HEK293 (cell line): ENCODE results near the gene PLK5.

Experiments
- CTCF ChIA-PET: fragments of 350-600 bp; formaldehyde crosslinking; extraction: SDS; loops from one replicate; lab custom pipeline; 2021; ENCODE audit warnings: antibody characterized with exemption; lab: Yijun Ruan, JAX
- POLR2A ChIA-PET: fragments of 300-600 bp; formaldehyde crosslinking; extraction: SDS; loops from one replicate; lab custom pipeline; 2020; ENCODE audit warnings: antibody characterized with exemption, inconsistent platforms; lab: Yijun Ruan, JAX
- H3K27ac ChIP-seq: fragments of 200-500 bp; sonication (Bioruptor generic); 2 replicates; pipeline ENCODE4 v1.5.1; 2014; ENCODE audit warnings: low read depth, low read length, control low read depth, inconsistent platforms; ENCODE audit errors: extremely low read depth
- H3K36me3 ChIP-seq, 2 experiments: fragments of 200-500 bp in 1 of 2; sonication (Bioruptor generic) in 1 of 2; 1 replicate in 1 of 2; 2 replicates in 1 of 2; pipeline ENCODE4 v1.5.1; 2014 to 2017; ENCODE audit warnings: inconsistent platforms in 2 of 2, low read length in 2 of 2; ENCODE audit not compliant: control insufficient read depth in 2 of 2, insufficient read depth in 1 of 2
- H3K4me1 ChIP-seq: fragments of 200-500 bp; sonication (Bioruptor generic); 2 replicates; pipeline ENCODE4 v1.5.1; 2014; ENCODE audit warnings: mild to moderate bottlenecking, low read length, inconsistent platforms; ENCODE audit not compliant: control insufficient read depth, insufficient read depth
- H3K4me3 ChIP-seq: 2 replicates; pipeline ENCODE4 v1.5.1; 2011; ENCODE audit warnings: low read depth, mild to moderate bottlenecking, control low read depth, low read length, moderate library complexity
- H3K9me3 ChIP-seq: fragments of 200-500 bp; sonication (Bioruptor generic); 2 replicates; pipeline ENCODE4 v1.5.1; 2014; ENCODE audit warnings: low read depth, low read length, inconsistent platforms; ENCODE audit not compliant: control insufficient read depth, insufficient read depth
- EGR2 ChIP-seq: fragments of 450-650 bp; formaldehyde crosslinking; IDR thresholded peaks from 2 replicates; pipeline ENCODE4 v1.5.1; 2016; ENCODE audit warnings: low read depth, missing biosample characterization, missing genetic modification characterization
- SP3 ChIP-seq: fragments of 450-650 bp; formaldehyde crosslinking; IDR thresholded peaks from 2 replicates; pipeline ENCODE4 v1.5.1; 2016; ENCODE audit warnings: missing biosample characterization, missing genetic modification characterization
- ZBTB17 ChIP-seq: fragments of 450-650 bp; formaldehyde crosslinking; IDR thresholded peaks from 2 replicates; pipeline ENCODE4 v1.5.1; 2016; ENCODE audit warnings: missing biosample characterization, missing genetic modification characterization
- ZBTB7A ChIP-seq: fragments of 450-650 bp; formaldehyde crosslinking; IDR thresholded peaks from 2 replicates; pipeline ENCODE4 v1.5.1; 2016; ENCODE audit warnings: low read depth, missing biosample characterization, missing genetic modification characterization
- ZFHX2 ChIP-seq: fragments of 450-650 bp; formaldehyde crosslinking; conservative IDR thresholded peaks from 2 replicates; pipeline ENCODE4 v1.5.1; 2016; ENCODE audit warnings: missing biosample characterization, missing genetic modification characterization
- ZNF157 ChIP-seq: fragments of 450-650 bp; formaldehyde crosslinking; IDR thresholded peaks from 2 replicates; pipeline ENCODE4 v1.5.1; 2016; ENCODE audit warnings: missing biosample characterization, missing genetic modification characterization
- ZNF19 ChIP-seq: fragments of 450-650 bp; formaldehyde crosslinking; IDR thresholded peaks from 2 replicates; pipeline ENCODE4; 2016; ENCODE audit warnings: missing biosample characterization, missing genetic modification characterization, low read depth
- ZNF623 ChIP-seq: fragments of 450-650 bp; formaldehyde crosslinking; IDR thresholded peaks from 2 replicates; pipeline ENCODE4 v1.5.1; 2016; ENCODE audit warnings: missing biosample characterization, missing genetic modification characterization
- ZNF660 ChIP-seq: fragments of 450-650 bp; IDR thresholded peaks from 2 replicates; pipeline ENCODE4 v1.5.1; 2018; ENCODE audit warnings: missing biosample characterization, mild to moderate bottlenecking, missing genetic modification characterization
- ZNF768 ChIP-seq: fragments of 450-650 bp; formaldehyde crosslinking; IDR thresholded peaks from 2 replicates; pipeline ENCODE4 v1.5.1; 2018; ENCODE audit warnings: missing biosample characterization, mild to moderate bottlenecking, missing genetic modification characterization
- ZNF776 ChIP-seq: fragments of 450-650 bp; formaldehyde crosslinking; IDR thresholded peaks from 2 replicates; pipeline ENCODE4 v1.5.0; 2017; ENCODE audit warnings: missing biosample characterization, missing genetic modification characterization, borderline replicate concordance
- TF ChIP-seq, protein P1 (sequence below): fragments of 450-650 bp; formaldehyde crosslinking; IDR thresholded peaks from 2 replicates; pipeline ENCODE4 v1.5.1; 2016; ENCODE audit warnings: missing biosample characterization, missing genetic modification characterization
- TF ChIP-seq, protein P2 (sequence below): sonication (generic); formaldehyde crosslinking; IDR thresholded peaks from 2 replicates; pipeline ENCODE4 v1.8.1; 2022; ENCODE audit warnings: mild to moderate bottlenecking, moderate library complexity, missing genetic modification reagents
- TF ChIP-seq, protein P3 (sequence below): fragments of 450-650 bp; formaldehyde crosslinking; IDR thresholded peaks from 2 replicates; pipeline ENCODE4 v1.5.1; 2016; ENCODE audit warnings: missing biosample characterization, missing genetic modification characterization
- TF ChIP-seq, protein P4 (sequence below): IDR thresholded peaks from 2 replicates; pipeline ENCODE4 v1.6.1; 2011; ENCODE audit warnings: mild to moderate bottlenecking, low read depth, low read length, borderline replicate concordance
- TF ChIP-seq, protein P5 (sequence below): fragments of 450-650 bp; formaldehyde crosslinking; IDR thresholded peaks from 2 replicates; pipeline ENCODE4 v1.5.1; 2016; ENCODE audit warnings: missing biosample characterization, missing genetic modification characterization
- TF ChIP-seq, protein P6 (sequence below): fragments of 450-650 bp; formaldehyde crosslinking; IDR thresholded peaks from 2 replicates; pipeline ENCODE4 v1.5.1; 2016; ENCODE audit warnings: missing biosample characterization, missing genetic modification characterization

The PLK5 gene

DNA sequence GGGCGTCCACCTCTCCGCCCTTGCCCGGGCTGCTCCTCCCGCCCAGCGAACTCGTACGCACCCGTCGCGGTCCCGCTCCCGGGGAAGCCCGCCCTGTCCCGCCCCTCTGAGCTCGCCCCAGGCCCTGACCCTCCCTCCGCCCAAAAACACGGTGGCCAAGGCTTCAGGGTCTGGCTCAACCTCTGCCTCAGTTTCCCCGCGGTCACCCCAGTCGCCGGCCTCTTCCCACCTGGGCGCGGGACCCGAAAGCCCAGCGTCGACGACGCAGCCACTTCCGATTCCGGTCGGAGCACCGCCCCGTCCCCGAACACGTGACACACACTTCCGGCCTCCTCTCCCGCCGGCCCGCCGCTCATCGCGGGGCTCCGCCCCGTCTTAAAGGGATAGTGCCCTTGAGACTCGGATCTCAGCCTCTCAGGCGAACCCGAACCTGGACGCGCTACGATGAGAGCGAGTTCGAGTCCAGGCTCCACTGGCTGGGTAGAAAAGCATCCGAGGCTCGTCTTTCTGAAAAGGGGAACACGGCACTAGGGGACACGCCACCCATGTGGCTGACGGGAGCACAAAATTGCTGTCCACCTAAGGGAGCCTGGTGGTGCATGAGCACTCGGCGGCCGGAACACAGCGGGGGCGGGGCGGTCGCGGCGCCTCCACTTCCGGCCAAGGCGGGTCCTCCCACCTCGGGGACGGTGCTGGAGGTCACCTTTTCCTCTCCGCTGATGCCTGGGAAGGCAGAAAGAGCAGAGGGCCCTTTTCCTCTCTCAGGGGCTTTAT lies 44.8 kb upstream of the PLK5 start, which contains the start of gene C19orf25 (continued):
- TF ChIP-seq, protein P1, sequence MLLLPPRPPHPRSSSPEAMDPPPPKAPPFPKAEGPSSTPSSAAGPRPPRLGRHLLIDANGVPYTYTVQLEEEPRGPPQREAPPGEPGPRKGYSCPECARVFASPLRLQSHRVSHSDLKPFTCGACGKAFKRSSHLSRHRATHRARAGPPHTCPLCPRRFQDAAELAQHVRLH = peak; percentile 81; the same call in 1 of the 2 replicates
- TF ChIP-seq ZBTB7A (tag by site-specific recombination) (no peak; the same call in 1 of the 2 replicates), ZNF660 (no peak; the same call in 1 of the 2 replicates), ZNF157 (tag by site-specific recombination) (no peak), ZNF623 (no peak), SP3 (tag by site-specific recombination) (peak; percentile 96), ZNF776 (no peak)
- TF ChIP-seq, protein P2, sequence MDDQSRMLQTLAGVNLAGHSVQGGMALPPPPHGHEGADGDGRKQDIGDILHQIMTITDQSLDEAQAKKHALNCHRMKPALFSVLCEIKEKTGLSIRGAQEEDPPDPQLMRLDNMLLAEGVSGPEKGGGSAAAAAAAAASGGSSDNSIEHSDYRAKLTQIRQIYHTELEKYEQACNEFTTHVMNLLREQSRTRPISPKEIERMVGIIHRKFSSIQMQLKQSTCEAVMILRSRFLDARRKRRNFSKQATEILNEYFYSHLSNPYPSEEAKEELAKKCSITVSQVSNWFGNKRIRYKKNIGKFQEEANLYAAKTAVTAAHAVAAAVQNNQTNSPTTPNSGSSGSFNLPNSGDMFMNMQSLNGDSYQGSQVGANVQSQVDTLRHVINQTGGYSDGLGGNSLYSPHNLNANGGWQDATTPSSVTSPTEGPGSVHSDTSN (CRISPR knock-in tag) = peak; percentile 67
- TF ChIP-seq, protein P3, sequence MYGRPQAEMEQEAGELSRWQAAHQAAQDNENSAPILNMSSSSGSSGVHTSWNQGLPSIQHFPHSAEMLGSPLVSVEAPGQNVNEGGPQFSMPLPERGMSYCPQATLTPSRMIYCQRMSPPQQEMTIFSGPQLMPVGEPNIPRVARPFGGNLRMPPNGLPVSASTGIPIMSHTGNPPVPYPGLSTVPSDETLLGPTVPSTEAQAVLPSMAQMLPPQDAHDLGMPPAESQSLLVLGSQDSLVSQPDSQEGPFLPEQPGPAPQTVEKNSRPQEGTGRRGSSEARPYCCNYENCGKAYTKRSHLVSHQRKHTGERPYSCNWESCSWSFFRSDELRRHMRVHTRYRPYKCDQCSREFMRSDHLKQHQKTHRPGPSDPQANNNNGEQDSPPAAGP (tag by site-specific recombination) = peak; percentile 77
- TF ChIP-seq, protein P4, sequence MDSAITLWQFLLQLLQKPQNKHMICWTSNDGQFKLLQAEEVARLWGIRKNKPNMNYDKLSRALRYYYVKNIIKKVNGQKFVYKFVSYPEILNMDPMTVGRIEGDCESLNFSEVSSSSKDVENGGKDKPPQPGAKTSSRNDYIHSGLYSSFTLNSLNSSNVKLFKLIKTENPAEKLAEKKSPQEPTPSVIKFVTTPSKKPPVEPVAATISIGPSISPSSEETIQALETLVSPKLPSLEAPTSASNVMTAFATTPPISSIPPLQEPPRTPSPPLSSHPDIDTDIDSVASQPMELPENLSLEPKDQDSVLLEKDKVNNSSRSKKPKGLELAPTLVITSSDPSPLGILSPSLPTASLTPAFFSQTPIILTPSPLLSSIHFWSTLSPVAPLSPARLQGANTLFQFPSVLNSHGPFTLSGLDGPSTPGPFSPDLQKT = peak; percentile 89

DNA sequence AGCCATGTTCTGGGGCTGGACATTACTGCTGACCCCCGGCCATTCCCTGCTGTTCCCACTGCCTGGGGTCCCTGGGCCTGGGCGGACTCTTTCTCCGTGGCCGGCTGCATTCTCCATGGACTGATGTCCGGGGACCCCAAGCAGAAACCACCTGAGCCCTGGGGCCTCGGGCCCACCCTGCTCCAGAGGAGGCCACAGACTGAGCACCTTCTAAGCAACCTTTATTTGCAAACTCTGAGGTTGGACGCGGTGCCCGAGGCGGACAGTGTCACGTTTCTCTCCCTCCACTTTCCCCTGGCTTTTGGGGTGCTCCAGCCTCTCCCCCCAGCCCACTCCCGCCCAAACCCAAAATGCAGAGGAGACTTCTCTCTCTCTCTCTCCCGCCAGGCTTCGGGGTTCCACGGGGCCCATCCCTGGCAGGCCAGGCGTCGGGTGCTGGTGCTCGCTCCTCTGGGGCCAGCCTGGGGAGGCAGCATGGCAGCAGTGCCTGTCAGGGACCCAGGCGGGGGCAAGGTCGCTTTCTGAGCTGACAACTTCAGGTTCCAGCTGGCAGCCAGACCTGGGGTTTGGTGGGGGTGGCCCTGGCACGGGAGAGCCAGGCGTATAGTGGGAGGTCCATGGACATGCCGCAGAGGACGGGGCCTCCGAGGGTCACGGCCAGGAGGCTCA lies 42.5 kb upstream of the PLK5 start:
- no peaks in the 10 kb centered on the region for H3K4me1 ChIP-seq
- no peak for TF ChIP-seq ZNF768 (tag by site-specific recombination)
- TF ChIP-seq, protein P5, sequence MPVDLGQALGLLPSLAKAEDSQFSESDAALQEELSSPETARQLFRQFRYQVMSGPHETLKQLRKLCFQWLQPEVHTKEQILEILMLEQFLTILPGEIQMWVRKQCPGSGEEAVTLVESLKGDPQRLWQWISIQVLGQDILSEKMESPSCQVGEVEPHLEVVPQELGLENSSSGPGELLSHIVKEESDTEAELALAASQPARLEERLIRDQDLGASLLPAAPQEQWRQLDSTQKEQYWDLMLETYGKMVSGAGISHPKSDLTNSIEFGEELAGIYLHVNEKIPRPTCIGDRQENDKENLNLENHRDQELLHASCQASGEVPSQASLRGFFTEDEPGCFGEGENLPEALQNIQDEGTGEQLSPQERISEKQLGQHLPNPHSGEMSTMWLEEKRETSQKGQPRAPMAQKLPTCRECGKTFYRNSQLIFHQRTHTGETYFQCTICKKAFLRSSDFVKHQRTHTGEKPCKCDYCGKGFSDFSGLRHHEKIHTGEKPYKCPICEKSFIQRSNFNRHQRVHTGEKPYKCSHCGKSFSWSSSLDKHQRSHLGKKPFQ (tag by site-specific recombination) = no peak
- TF ChIP-seq, protein P6, sequence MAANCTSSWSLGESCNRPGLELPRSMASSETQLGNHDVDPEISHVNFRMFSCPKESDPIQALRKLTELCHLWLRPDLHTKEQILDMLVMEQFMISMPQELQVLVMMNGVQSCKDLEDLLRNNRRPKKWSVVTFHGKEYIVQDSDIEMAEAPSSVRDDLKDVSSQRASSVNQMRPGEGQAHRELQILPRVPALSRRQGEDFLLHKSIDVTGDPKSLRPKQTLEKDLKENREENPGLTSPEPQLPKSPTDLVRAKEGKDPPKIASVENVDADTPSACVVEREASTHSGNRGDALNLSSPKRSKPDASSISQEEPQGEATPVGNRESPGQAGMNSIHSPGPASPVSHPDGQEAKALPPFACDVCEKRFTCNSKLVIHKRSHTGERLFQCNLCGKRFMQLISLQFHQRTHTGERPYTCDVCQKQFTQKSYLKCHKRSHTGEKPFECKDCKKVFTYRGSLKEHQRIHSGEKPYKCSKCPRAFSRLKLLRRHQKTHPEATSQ = no peak
- TF ChIP-seq ZBTB17 = no peak
- ChIA-PET POLR2A (no interaction called here), CTCF (no interaction called here)
- H3K36me3 ChIP-seq = peaks cover 4 to 9% of the 10 kb centered on the region in 2 experiments; a peak in 2 of 3 replicates
- H3K4me3 ChIP-seq = no peak overlapping the region
- H3K27ac ChIP-seq = no peak overlapping the region
- no peaks in the 10 kb centered on the region for H3K9me3 ChIP-seq

DNA sequence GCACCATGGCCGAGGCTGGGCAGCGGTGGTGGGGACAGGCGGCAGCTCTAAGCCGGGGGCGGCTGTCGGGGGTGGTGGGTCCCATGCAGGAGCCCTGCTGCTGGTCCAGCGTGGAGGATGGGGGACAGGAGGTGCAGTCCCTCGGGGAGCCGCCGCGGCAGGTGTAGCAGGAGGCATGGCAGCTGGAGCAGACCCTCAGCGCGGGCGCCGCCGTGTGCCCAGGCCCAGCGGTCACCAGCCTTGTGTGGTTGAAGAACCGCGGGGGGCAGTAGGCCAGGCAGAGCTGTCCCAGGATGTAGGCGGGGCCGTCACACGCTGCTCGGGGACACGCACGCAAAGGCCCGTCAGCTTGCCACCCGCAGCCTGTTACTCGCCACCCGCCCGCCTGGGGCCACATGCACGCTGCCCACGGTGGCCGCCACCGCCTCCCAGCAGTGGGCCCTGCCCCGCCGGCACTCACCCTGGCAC lies 42.0 kb upstream of the PLK5 start:
- no peak overlapping the region for H3K27ac ChIP-seq
- TF ChIP-seq ZNF19 (tag by site-specific recombination) (no peak), ZFHX2 (peak; percentile 69), EGR2 (tag by site-specific recombination) (peak; percentile 22; the same call in 1 of the 2 replicates)
- TF ChIP-seq, all 188 proteins: peak for 2
- no peaks in the 10 kb centered on the region for H3K9me3 ChIP-seq
- ChIA-PET CTCF (no interaction called here), POLR2A (no interaction called here)
- H3K4me3 ChIP-seq = no peak overlapping the region
- peaks cover 2 to 5% of the 10 kb centered on the region in 2 experiments; a peak in 2 of 3 replicates for H3K36me3 ChIP-seq
- H3K4me1 ChIP-seq = no peaks in the 10 kb centered on the region
